Caco-2 (cell line): Measurements from ENCODE around the gene B4GALT7. TPM values are rescaled to one million over a fixed set of nuclear protein-coding genes. Genes with fewer than 3 reads are reported as not detected.

Experiments
- BruUV-seq: library from RNA; stranded (reverse); fragments of 400-500 nt; replicated peaks from 2 replicates; lab custom pipeline; 2021; lab: Mats Ljungman, UMichigan
- CTCF ChIA-PET: fragments of 300-600 bp; sonication (Branson Sonifier 250); formaldehyde crosslinking; loops from one replicate; lab custom pipeline; 2022; ENCODE audit warnings: antibody characterized with exemption; lab: Charles Lee
- POLR2A ChIA-PET: fragments of 300-600 bp; sonication (Branson Sonifier 250); formaldehyde crosslinking; loops from one replicate; lab custom pipeline; 2022; ENCODE audit warnings: antibody characterized with exemption; lab: Charles Lee
- DNase-seq, 2 experiments: peaks; one replicate each; pipeline versions ENCODE4 v3.0.0 to v3.0.0-alpha.2; 2020 to 2022
- H3K27me3 ChIP-seq: replicated peaks from 2 replicates; pipeline ENCODE4 v1.6.0; 2011; ENCODE audit warnings: low read length; ENCODE audit not compliant: control insufficient read depth, insufficient read depth
- H3K36me3 ChIP-seq: 2 replicates; pipeline ENCODE4 v1.5.1; 2011; ENCODE audit warnings: low read length; ENCODE audit not compliant: control insufficient read depth, insufficient read depth
- H3K4me1 ChIP-seq: fragments of 250-450 bp; sonication (Bioruptor Pico); 2 replicates; pipeline ENCODE4 v1.5.1; 2020; ENCODE audit warnings: mild to moderate bottlenecking
- H3K4me3 ChIP-seq: 2 replicates; pipeline ENCODE4 v1.5.1; 2011; ENCODE audit warnings: low read depth, mild to moderate bottlenecking, control low read depth, low read length
- H3K9me3 ChIP-seq: fragments of 250-450 bp; sonication (Bioruptor Pico); 2 replicates; pipeline ENCODE4 v1.5.1; 2020; ENCODE audit warnings: mild to moderate bottlenecking, moderate library complexity
- H3K27ac Mint-ChIP-seq: one replicate; pipeline ENCODE4 v1.8.0; 2022; ENCODE audit warnings: mixed read lengths; ENCODE audit not compliant: unreplicated experiment
- H3K27me3 Mint-ChIP-seq: one replicate; pipeline ENCODE4 v1.8.0; 2022; ENCODE audit warnings: mixed read lengths; ENCODE audit not compliant: insufficient read depth, unreplicated experiment
- H3K36me3 Mint-ChIP-seq: one replicate; pipeline ENCODE4 v1.8.0; 2022; ENCODE audit warnings: mild to moderate bottlenecking, mixed read lengths; ENCODE audit not compliant: insufficient read depth, unreplicated experiment
- H3K4me1 Mint-ChIP-seq: one replicate; pipeline ENCODE4 v1.8.0; 2022; ENCODE audit warnings: low read depth, mixed read lengths; ENCODE audit not compliant: unreplicated experiment
- H3K4me3 Mint-ChIP-seq: one replicate; pipeline ENCODE4 v1.8.0; 2022; ENCODE audit warnings: mild to moderate bottlenecking, moderate library complexity, mixed read lengths; ENCODE audit not compliant: unreplicated experiment
- H3K9me3 Mint-ChIP-seq: one replicate; pipeline ENCODE4 v1.8.0; 2022; ENCODE audit warnings: mixed read lengths; ENCODE audit not compliant: unreplicated experiment
- CTCF ChIP-seq, 2 experiments: fragments of 200-600 bp in 1 of 2; IDR thresholded peaks; 1 replicate in 1 of 2; 2 replicates in 1 of 2; pipeline versions ENCODE4 v1.5.1 to v1.8.0; 2011 to 2022; ENCODE audit warnings: antibody characterized with exemption in 1 of 2, control low read depth in 1 of 2, inconsistent platforms in 1 of 2, low read depth in 1 of 2, low read length in 1 of 2, mild to moderate bottlenecking in 1 of 2, moderate library complexity in 1 of 2; ENCODE audit not compliant: insufficient read depth in 1 of 2, severe bottlenecking in 1 of 2, unreplicated experiment in 1 of 2
- intact Hi-C: fragments of 100-400 bp; cut with micrococcal nuclease; formaldehyde crosslinking; loops from one replicate; pipeline ENCODE4 v1.10.0; 2022; ENCODE audit not compliant: unreplicated experiment
- total RNA-seq: library from RNA; stranded (reverse); gene quantifications from 2 replicates; pipeline ENCODE4 v1.2.3, GENCODE V29; 2022

B4GALT7 gene
- total RNA-seq, 1 experiment from 2014 or later = 30.0 TPM

DNA sequence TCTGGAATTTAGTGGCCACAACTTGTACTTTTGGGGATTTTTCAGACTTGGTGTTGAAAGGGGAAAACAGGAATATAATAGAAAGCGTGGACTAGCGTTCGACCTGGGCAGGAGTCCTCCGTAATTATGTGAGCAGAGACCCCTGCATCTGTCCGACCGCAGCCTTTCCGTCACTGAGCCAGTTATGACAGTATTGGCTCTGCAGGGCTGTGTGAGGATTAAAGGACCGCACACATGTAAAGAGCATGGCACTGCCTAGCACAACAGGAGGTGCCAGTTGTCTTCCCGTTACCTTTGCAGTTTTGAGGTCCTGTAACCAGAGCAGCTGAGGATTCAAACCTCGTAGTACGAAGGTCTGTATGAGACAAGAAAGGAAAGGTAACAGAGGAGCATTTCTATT is 1.2 kb downstream of the B4GALT7 start:
- TSS peak; percentile 53 for BruUV-seq
- Mint-ChIP-seq H3K4me3 (peak overlapping the region; percentile 82), H3K27me3 (no peaks in the 10 kb centered on the region), H3K9me3 (no peaks in the 10 kb centered on the region), H3K36me3 (peaks cover 26% of the 10 kb centered on the region), H3K27ac (no peak overlapping the region), H3K4me1 (no peaks in the 10 kb centered on the region)
- H3K4me1 ChIP-seq = peaks cover 10% of the 10 kb centered on the region; the same call in 1 of the 2 replicates
- ChIA-PET POLR2A (no interaction called here), CTCF (interaction anchor here (1.2 kb wide), 1 partner anchor 40 kb away, joined by 3 read pairs; no protein-coding TSS in a partner anchor)
- no peaks in the 10 kb centered on the region for H3K36me3 ChIP-seq
- TF ChIP-seq CTCF (IDR thresholded peaks at IDR 0.05; ENCODE audit: insufficient read depth in 1 of 2, low read depth in 1 of 2, low read length in 1 of 2, severe bottlenecking in 1 of 2, unreplicated experiment in 1 of 2) = no peak
- no peaks in the 10 kb centered on the region for H3K27me3 ChIP-seq
- DNase-seq = no peak
- intact Hi-C loops = no loop called here
- H3K9me3 ChIP-seq = no peaks in the 10 kb centered on the region
- H3K4me3 ChIP-seq = peak overlapping the region; percentile 60; the same call in 1 of the 2 replicates

DNA sequence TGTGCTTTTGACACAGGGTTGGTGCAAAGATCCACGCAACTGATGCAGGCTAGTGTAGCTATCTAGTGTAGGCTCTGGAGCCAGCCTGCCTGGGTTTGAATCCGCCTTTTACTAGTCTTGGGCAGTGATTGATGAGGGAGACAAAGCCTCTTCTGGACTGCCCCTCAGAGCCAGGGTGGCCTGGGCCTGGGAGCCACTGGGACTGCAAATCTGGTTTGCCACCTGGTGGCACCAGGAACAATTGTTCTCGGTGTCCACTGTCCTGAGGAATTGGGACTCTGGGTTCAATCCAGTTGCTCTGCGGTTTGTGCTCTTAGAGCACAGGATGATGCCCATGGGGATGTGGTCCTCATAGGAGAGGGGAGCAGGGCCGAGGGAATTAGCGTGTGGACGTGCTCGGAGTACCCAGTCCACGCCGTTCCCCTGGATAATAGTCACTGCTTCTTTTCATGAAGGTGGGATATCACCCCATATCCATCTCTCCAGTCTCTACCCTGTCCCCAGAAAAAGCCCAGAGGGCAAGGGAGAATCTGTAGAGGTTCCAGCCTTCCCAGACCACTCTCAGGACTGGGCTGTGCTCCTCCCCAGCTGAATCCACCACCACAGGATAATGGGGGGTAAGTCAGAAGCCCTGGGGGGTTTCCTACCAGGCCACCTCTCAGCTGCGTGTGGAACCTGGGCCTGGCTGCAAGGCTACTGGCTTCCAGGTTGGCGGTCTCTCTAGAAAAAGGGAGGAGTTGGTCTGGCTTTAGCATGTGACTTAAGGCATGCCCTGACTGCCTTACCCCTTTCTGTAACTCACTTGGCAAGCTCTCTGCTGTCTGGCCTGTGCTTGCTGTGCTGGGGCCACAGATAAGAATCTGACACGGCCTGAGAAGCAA is 1.9 kb downstream of the B4GALT7 start:
- Mint-ChIP-seq H3K9me3 (no peaks in the 10 kb centered on the region), H3K4me1 (no peaks in the 10 kb centered on the region), H3K4me3 (peak overlapping the region; percentile 33), H3K36me3 (peaks cover 27% of the 10 kb centered on the region), H3K27me3 (no peaks in the 10 kb centered on the region), H3K27ac (no peak overlapping the region)
- POLR2A ChIA-PET = no interaction called here
- Histone ChIP-seq H3K36me3 (no peaks in the 10 kb centered on the region), H3K9me3 (no peaks in the 10 kb centered on the region), H3K4me3 (no peak overlapping the region), H3K27me3 (no peaks in the 10 kb centered on the region), H3K4me1 (peaks cover 10% of the 10 kb centered on the region; the same call in 1 of the 2 replicates)
- no TSS peak for BruUV-seq
- CTCF ChIA-PET = interaction anchor here (1.2 kb wide), 1 partner anchor 41 kb away, joined by 3 read pairs; no protein-coding TSS in a partner anchor
- no peak for DNase-seq
- peak in 1 of 2 experiments; percentile 42 for TF ChIP-seq CTCF (IDR thresholded peaks at IDR 0.05; ENCODE audit: insufficient read depth in 1 of 2, low read depth in 1 of 2, low read length in 1 of 2, severe bottlenecking in 1 of 2, unreplicated experiment in 1 of 2)
- intact Hi-C loops = no loop called here

DNA sequence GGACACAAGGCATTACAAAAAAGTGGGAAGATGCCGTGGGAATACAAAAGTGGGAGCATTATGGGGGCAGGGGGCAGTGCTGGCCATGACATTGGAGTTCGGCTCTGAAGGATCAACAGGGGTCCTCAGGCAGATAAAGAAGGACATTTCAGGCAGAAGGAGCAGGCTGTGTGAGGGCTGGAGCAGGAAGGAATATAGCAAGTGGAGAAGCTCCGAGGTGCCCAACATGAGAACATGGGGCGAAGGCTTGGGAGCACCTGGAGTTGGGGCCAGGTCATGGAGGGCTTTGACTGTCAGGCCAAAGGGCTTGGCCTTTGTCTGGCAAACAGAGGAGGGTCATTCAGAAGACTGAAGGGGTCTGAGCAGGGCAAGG is 2.5 kb downstream of the B4GALT7 start:
- no TSS peak for BruUV-seq

More for the DNA sequence above, 2.5 kb downstream of the B4GALT7 start:
- TF ChIP-seq CTCF (IDR thresholded peaks at IDR 0.05; ENCODE audit: insufficient read depth in 1 of 2, low read depth in 1 of 2, low read length in 1 of 2, severe bottlenecking in 1 of 2, unreplicated experiment in 1 of 2) = no peak
- Histone ChIP-seq H3K4me3 (no peak overlapping the region), H3K4me1 (peaks cover 10% of the 10 kb centered on the region; the same call in 1 of the 2 replicates), H3K36me3 (no peaks in the 10 kb centered on the region), H3K27me3 (no peaks in the 10 kb centered on the region), H3K9me3 (no peaks in the 10 kb centered on the region)
- Mint-ChIP-seq H3K27ac (no peak overlapping the region), H3K9me3 (no peaks in the 10 kb centered on the region), H3K27me3 (no peaks in the 10 kb centered on the region), H3K4me3 (no peak overlapping the region), H3K36me3 (peaks cover 31% of the 10 kb centered on the region), H3K4me1 (peaks cover 5% of the 10 kb centered on the region)
- intact Hi-C loops = no loop called here
- DNase-seq = no peak
- POLR2A ChIA-PET = no interaction called here
- CTCF ChIA-PET = no interaction called here
